Dermis blood vessel endothelial cell (primary cell): ENCODE data around the gene CELF2. TPM values are rescaled to one million over a fixed set of nuclear protein-coding genes. Genes with fewer than 3 reads are reported as not detected.

Experiments
- DNase-seq: peaks from one replicate; pipeline ENCODE4 v3.0.0; 2010
- total RNA-seq: library from RNA; depleted of rRNA; stranded (reverse); fragments of >200 nt; gene quantifications from 2 replicates; pipeline ENCODE4 v1.2.3, GENCODE V29; 2014

Gene CELF2
- total RNA-seq, 1 donor from 2014 or later = 10.2 TPM

GRCh38 chr10:11023009-11023953, 5.6 kb downstream of the CELF2 start:
- no peak for DNase-seq

DNA sequence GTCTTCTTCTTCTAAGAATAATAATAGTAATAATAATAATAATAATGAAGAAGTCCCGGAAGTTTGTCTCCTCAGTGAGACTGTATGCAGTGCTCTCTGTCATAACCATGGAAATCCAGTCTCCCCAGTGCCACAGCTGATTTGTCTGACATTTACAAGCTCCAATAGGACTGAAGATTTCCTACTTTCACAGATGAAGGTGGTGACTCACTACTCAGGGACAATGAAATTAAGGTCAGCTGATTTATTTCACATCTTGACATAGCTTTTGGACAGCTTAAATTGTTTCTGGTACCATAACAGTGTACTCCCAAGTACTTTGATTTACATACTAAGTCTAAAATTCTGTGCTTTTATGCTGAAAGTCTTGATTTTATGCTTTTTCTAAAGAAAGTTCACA, 6.9 kb downstream of the CELF2 start:
- peak; percentile 87 for DNase-seq

DNA sequence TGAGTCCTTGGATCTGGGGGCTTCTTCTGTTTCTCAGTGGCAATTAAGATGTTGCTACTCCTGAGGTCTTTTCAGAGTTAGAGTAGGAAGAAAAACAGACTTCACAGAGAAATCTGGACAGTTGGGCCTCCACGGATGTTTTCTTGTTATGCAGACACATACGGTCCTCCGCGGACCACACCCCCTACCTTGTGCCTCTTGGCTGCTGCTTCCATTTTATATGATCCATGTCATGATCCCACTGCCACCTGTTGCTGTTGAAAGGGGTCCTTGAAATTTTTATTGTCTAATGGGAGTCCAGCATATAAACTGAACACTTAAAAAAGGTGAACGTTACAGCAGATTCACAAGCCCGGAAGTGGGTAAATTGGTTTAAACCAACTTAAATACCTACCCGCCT, 8.3 kb downstream of the CELF2 start:
- no peak for DNase-seq

- no peak for DNase-seq
These were observed 9.1 kb downstream of the CELF2 start for GRCh38 chr10:11026773-11027172.

DNA sequence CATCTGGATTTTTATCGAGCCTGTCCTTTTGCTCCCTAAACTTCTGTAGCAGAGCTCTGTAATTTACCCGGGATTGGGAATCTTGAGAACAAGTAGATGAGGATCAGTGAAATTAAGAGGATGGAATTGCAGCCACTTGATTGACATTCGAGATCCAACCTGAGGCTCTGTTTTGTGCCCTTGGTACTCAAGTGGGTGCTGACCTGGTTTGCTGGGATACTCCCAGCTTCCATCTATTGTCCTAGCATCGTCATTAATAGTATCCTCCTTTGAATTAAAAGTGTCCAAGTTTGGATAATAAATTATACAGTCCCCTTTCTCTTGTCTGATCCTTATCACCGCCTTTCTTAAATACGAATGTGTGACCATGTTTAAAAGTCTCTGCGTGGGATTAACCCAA, 17.1 kb downstream of the CELF2 start:
- DNase-seq = peak; percentile 42

DNA sequence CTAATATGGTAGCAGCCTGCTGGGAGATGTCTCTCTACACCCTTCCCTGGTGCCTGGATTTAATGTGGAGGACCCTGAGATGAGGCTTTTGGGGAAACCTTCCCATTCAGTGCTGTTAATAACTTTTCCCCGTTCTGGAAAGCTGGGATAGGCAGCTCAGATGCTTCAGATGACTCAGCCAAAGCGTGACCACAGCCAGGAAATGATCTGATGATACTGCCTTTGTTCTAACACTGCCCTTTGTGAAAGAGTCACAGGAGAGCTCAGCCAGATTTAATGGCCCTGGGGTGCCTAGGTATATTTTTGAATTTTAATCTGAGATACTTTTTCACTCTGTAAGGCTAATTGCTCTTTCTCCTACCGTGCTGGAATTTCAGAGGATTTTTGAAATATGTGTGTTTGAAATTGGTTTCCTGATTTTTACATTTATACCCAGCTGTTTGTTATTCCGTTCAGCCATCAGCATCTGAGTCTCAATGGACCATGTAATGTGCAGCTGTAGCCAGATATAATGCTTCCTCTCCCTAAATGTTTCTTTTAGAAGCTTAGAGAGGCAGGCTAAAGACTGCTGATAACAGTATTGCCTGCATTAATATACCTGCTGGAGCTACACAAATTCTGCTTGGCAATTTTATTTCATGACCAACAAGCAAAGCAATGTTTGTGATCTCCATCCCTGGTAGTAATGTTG, 17.8 kb downstream of the CELF2 start:
- DNase-seq = peak; percentile 96

DNA sequence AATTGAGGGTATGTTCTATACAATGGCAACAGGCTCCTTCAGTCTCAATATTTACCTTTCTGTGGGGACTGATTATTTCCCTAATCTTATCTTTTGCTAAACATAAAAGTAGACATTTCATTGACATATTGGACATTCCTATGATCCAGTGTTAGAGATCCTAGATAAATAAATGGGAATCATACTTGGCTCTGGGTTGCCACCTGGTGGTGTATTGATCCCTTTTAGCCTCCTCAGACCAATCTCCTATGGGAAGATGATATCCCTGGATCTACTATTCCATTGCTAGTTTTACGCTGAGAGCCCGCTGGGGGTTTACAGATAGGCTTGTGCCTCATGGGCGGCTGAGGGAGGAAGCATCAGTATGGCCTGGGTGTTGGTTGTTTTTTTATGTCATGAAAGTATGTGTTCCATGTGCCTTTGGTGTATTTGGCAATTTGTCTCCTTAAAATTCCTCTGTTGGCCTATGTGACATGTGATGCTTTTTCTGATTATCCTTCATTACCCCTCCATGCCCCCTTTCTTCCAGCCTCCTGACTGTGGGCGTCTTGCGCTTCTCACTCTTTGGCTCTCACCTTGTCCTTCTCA, 18.8 kb downstream of the CELF2 start:
- peak; percentile 89 for DNase-seq

DNA sequence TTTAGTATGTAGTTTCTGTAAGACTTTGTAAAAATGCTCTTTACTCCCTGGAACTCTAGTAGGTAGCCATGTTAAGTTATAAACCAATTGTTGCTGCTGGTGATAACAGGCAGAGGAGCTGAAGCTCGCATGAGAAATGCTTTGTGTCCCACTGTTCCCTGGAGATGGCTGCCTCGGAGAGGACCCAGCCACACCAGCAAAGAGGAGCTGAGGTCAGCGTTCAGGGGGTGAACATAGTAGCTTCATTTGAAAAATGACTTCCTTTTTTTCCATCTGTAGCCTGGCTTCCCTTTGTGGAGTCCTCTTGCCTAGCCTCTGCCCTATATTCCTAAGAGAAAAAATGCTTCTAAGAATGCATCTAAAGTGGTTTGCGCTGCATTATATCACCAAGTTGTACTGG, 20.3 kb downstream of the CELF2 start:
- DNase-seq = no peak

DNA sequence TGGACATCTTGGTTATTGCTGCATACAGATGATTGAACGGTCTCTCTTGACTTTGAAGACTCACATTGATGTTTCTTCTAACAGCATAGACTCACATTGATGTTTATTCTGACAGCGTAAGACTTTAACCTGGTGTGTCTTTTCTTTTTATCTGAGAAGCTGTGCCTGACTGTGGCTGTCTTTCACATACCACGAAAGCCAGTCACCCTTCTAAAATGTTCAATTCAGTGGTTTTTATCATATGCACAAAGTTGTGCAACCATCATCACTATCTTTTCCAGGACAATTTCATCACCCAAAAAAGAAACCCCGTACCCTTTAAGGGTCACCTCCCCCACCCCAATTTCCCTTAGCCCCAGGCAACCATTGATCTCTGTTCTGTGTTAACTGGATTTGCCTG, 24.7 kb downstream of the CELF2 start:
- DNase-seq = no peak

GRCh38 chr10:11043039-11043438, 25.4 kb downstream of the CELF2 start:
- DNase-seq = no peak

- no peak for DNase-seq
These were observed 25.9 kb downstream of the CELF2 start for GRCh38 chr10:11043446-11044127.

DNA sequence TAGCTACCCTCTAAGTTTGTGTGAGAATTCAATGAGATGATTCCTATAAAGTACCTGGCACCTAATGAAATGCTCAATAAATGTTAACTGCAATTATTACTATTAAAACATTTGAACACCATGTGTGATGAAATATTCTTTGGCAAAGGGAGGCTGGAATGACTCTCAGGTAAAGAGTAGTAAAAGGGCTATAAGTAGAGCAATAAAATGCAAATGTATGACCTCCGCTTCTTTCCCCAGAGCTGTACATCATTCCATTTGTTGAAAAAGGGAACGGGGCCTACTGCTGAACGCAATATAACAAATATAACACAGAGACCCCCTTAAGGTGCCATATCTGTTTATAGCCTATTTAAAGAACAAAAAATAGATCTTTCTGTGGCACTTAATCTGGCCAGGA, 27.8 kb downstream of the CELF2 start:
- DNase-seq = no peak

DNA sequence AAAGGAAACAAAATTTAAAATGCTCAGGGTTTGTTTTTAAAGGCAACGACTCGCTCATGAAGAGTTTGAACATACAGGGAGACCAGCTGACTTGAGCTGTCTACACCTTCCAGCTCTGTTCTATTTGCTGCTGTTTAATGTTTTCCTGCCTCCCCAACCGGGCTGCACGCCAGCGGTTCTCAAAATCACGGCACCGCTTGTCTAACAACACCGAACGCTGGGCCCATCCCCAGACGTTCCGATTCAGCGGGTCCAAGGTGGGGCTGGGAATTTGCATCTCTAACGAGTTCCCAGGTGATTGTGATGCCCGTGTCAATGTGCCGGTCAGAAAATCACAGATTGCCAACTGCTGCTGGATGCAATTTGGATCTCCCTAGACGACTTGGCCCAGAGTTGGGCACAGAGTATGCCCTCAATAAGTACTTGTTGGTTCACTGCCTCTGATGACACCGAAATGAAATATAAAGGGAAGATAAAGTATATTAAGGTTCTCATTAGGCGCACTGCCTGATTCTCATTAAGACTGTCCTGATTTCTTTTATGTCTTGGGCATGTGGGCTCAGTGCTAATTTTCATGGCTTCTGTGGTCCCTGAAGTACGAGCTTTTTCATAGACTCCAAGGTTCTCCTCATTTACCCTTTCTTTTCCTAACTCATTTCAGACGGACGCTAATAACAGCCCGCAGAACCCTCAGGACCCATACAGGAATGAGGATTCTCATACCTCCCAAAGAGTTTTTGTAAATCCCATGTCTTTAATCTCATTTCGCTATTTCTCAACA, 28.5 kb downstream of the CELF2 start:
- DNase-seq = no peak

- DNase-seq = peak; percentile 35
These were observed 29.1 kb downstream of the CELF2 start for GRCh38 chr10:11046776-11047160.

- no peak for DNase-seq
These were observed 31.1 kb downstream of the CELF2 start for GRCh38 chr10:11048707-11049278.

DNA sequence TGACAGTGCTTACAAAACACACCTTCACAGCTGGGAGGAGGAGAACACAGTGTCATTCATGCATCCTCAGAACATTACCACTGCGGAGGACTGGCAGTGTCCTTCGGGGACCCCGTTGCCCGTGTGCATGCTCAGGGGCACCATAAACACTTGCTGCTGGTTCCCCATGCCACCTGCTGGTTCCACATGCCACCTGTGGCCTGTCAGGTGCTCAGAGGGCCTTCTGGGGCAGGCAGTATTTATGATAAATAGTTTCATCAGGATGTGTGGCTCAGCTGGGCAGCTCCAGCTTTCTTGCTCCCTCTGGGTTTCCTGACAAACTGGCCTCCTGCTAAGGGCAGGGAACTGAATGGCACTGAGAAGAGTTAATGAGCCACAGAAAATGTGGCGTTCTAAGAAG, 32.1 kb downstream of the CELF2 start:
- DNase-seq = no peak

GRCh38 chr10:11050301-11051287, 32.9 kb downstream of the CELF2 start:
- no peak for DNase-seq

- DNase-seq = no peak
These were observed 39.3 kb downstream of the CELF2 start for GRCh38 chr10:11057018-11057417.

GRCh38 chr10:11057448-11057847, 39.8 kb downstream of the CELF2 start:
- no peak for DNase-seq

GRCh38 chr10:11057994-11058393, 40.3 kb downstream of the CELF2 start:
- DNase-seq = no peak

DNA sequence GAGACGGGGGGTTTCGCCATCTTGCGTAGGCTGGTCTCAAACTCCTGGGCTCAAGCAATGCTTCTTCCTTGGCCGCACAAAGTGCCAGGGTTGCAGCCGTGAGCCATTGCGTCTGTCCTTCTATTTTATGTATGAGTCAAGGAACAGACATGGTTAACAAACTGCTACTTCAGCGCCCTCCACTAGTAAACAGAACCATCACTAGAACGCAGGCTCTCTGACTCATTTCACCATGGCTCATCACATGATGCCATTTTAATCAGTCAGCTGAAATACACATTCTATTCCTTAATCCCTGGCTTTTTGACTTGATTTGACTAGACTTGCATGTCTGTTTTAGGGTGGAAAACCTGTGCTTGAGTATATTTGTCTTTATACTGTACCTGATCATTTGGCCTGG, 41.3 kb downstream of the CELF2 start:
- DNase-seq = peak; percentile 22
